Liver (tissue), 9 donors: Measurements from ENCODE around the gene APBA3. TPM values are rescaled to one million over a fixed set of nuclear protein-coding genes. Genes with fewer than 3 reads are reported as not detected.

Source experiments
- DNase-seq: peaks from one replicate; pipeline ENCODE4 v3.0.0-alpha.2; 2017; ENCODE audit warnings: low spot score
- H3K27ac ChIP-seq, 2 donors: one replicate each; pipeline ENCODE4 v1.7.0; 2013; ENCODE audit warnings: inconsistent platforms in 2 of 2, low read length in 2 of 2, control low read depth in 1 of 2, low read depth in 1 of 2, mild to moderate bottlenecking in 1 of 2
- H3K27me3 ChIP-seq, 4 donors: one replicate each; pipeline versions ENCODE4 v1.6.1 to v1.7.0; 2013; ENCODE audit warnings: low read length in 3 of 4, inconsistent platforms in 1 of 4, mild to moderate bottlenecking in 1 of 4, moderate library complexity in 1 of 4; ENCODE audit not compliant: control insufficient read depth in 4 of 4, insufficient read depth in 4 of 4
- H3K36me3 ChIP-seq, 4 donors: one replicate each; pipeline versions ENCODE4 v1.6.1 to v1.7.0; 2013; ENCODE audit warnings: low read length in 3 of 4, mild to moderate bottlenecking in 3 of 4, low read depth in 1 of 4, moderate library complexity in 1 of 4; ENCODE audit not compliant: control insufficient read depth in 4 of 4, insufficient read depth in 3 of 4
- H3K4me1 ChIP-seq, 4 donors: one replicate each; pipeline versions ENCODE4 v1.6.1 to v1.7.0; 2013; ENCODE audit warnings: low read length in 3 of 4, mild to moderate bottlenecking in 3 of 4, moderate library complexity in 1 of 4; ENCODE audit not compliant: control insufficient read depth in 4 of 4, insufficient read depth in 4 of 4
- H3K4me3 ChIP-seq, 3 donors: one replicate each; pipeline versions ENCODE4 v1.6.1 to v1.7.0; 2013; ENCODE audit warnings: low read length in 3 of 3, control low read depth in 1 of 3, low read depth in 1 of 3, mild to moderate bottlenecking in 1 of 3
- H3K9ac ChIP-seq, 2 donors: one replicate each; pipeline ENCODE4 v1.7.0; 2013; ENCODE audit warnings: low read length in 2 of 2, mild to moderate bottlenecking in 2 of 2, moderate library complexity in 2 of 2, control low read depth in 1 of 2, low read depth in 1 of 2
- H3K9me3 ChIP-seq, 4 donors: one replicate each; pipeline versions ENCODE4 v1.6.1 to v1.7.0; 2013; ENCODE audit warnings: low read length in 3 of 4; ENCODE audit not compliant: control insufficient read depth in 4 of 4
- ATF3 ChIP-seq: IDR thresholded peaks from 2 replicates; pipeline ENCODE4 v1.6.1; 2016; ENCODE audit warnings: antibody characterized with exemption
- EGR1 ChIP-seq, 2 donors: IDR thresholded peaks; 2 replicates each; pipeline ENCODE4 v1.6.1; 2016 to 2018; ENCODE audit warnings: antibody characterized with exemption in 2 of 2, low read depth in 2 of 2
- FOXA1 ChIP-seq: IDR thresholded peaks from 2 replicates; pipeline ENCODE4 v1.6.1; 2016; ENCODE audit warnings: antibody characterized with exemption
- FOXA2 ChIP-seq: IDR thresholded peaks from 2 replicates; pipeline ENCODE4 v1.6.1; 2016; ENCODE audit warnings: antibody characterized with exemption
- GABPA ChIP-seq, 2 donors: IDR thresholded peaks in 1 of 2; conservative IDR thresholded peaks in 1 of 2; 2 replicates each; pipeline ENCODE4 v1.6.1; 2016; ENCODE audit warnings: antibody characterized with exemption in 2 of 2, mild to moderate bottlenecking in 1 of 2, moderate library complexity in 1 of 2
- HNF4A ChIP-seq, 2 donors: conservative IDR thresholded peaks; 2 replicates each; pipeline ENCODE4 v1.6.1; 2016; ENCODE audit warnings: antibody characterized with exemption in 2 of 2, mild to moderate bottlenecking in 2 of 2
- HNF4G ChIP-seq: IDR thresholded peaks from 2 replicates; pipeline ENCODE4 v1.6.1; 2016; ENCODE audit warnings: antibody characterized with exemption
- JUND ChIP-seq, 2 donors: IDR thresholded peaks; 2 replicates each; pipeline ENCODE4 v1.6.1; 2016; ENCODE audit warnings: antibody characterized with exemption in 2 of 2
- NR2F2 ChIP-seq: IDR thresholded peaks from 2 replicates; pipeline ENCODE4 v1.6.1; 2016; ENCODE audit warnings: antibody characterized with exemption
- REST ChIP-seq: IDR thresholded peaks from 2 replicates; pipeline ENCODE4 v1.6.1; 2016; ENCODE audit warnings: antibody characterized with exemption, mild to moderate bottlenecking
- RXRA ChIP-seq, 2 donors: IDR thresholded peaks; 2 replicates each; pipeline ENCODE4 v1.6.1; 2017 to 2018; ENCODE audit warnings: antibody characterized with exemption in 2 of 2, mild to moderate bottlenecking in 1 of 2
- SP1 ChIP-seq: IDR thresholded peaks from 2 replicates; pipeline ENCODE4 v1.6.1; 2018; ENCODE audit warnings: antibody characterized with exemption, mild to moderate bottlenecking
- YY1 ChIP-seq: IDR thresholded peaks from 2 replicates; pipeline ENCODE4 v1.6.1; 2016; ENCODE audit warnings: antibody characterized with exemption, mild to moderate bottlenecking
- WGBS: extraction: QIAGEN DNeasy Blood & Tissue Kit; methylation state at CpG from one replicate; pipeline ENCODE4 v1.1.7; 2013; 5-methylcytosine and 5-hydroxymethylcytosine counted together
- polyA plus RNA-seq, 2 donors: library from polyadenylated mRNA; stranded (reverse) in 1 of 2; unstranded in 1 of 2; fragments of 200-250 nt in 1 of 2; fragments of >200 nt in 1 of 2; fragmentation: Nextera tagmentation in 1 of 2; extraction: Ambion mirVana in 1 of 2; gene quantifications; one replicate each; pipeline versions ENCODE4 v1.2.1 to v1.2.3, GENCODE V29; 2013 to 2015
- total RNA-seq, 2 donors: library from RNA; depleted of rRNA; stranded (reverse); fragments of >200 nt; gene quantifications; one replicate each; pipeline ENCODE4 v1.2.3, GENCODE V29; 2014
- TF ChIP-seq, protein P1 (sequence below): IDR thresholded peaks from 2 replicates; pipeline ENCODE4 v1.6.1; 2016; ENCODE audit warnings: antibody characterized with exemption
- TF ChIP-seq, protein P2 (sequence below): IDR thresholded peaks from 2 replicates; pipeline ENCODE4 v1.6.1; 2016; ENCODE audit warnings: antibody characterized with exemption
- donor health status: healthy.
- donor health status: healthy.
- donor health status: healthy.
- donor health status: healthy.
- donor health status: healthy.

Gene APBA3
- total and polyA plus RNA-seq, 4 donors = 6.4 to 24.3 (median 10.7) TPM

DNA sequence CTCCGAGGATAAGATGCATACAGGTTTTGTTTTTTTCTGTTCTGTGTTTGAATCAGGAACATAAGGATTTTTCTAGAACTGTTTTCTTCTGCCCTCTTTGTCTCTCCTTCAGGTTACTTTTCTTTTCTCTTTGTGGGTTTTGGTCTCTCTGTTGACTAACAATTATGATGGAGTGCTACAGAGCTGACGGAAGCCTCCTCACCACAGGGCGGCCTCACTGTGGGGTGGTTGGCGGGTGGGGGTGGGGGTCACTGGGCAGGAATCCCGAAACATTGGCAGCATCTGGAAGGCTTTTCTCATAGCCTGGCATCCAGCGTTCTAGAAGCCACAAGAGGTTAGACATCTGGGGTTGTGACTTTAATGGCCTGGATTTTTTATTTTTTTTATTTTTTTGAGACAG is 36.6 kb upstream of the APBA3 start:
- Histone ChIP-seq H3K4me1 (peaks cover 0 to 3% (median 0%) of the 10 kb centered on the region in 4 donors), H3K9me3 (peaks cover 0 to 5% (median 3%) of the 10 kb centered on the region in 4 donors), H3K27me3 (peaks cover 0 to 3% (median 1%) of the 10 kb centered on the region in 4 donors), H3K4me3 (no peak overlapping the region), H3K27ac (no peak overlapping the region), H3K9ac (no peak overlapping the region), H3K36me3 (no peaks in the 10 kb centered on the region)
- TF ChIP-seq NR2F2 (no peak), RXRA (IDR thresholded peaks at IDR 0.05) (no peak), SP1 (no peak)
- no peak for DNase-seq
- WGBS = 69% methylated on average over 6 of the region's 6 CpGs

- WGBS = 85% methylated on average over 2 of the region's 2 CpGs
- Histone ChIP-seq H3K9ac (no peak overlapping the region), H3K4me1 (peaks cover 0 to 3% (median 0%) of the 10 kb centered on the region in 4 donors), H3K27ac (no peak overlapping the region), H3K4me3 (no peak overlapping the region), H3K36me3 (no peaks in the 10 kb centered on the region), H3K9me3 (peaks cover 0 to 5% (median 3%) of the 10 kb centered on the region in 4 donors), H3K27me3 (no peaks in the 10 kb centered on the region)
- TF ChIP-seq HNF4G (no peak), REST (no peak)
- TF ChIP-seq, protein P1, sequence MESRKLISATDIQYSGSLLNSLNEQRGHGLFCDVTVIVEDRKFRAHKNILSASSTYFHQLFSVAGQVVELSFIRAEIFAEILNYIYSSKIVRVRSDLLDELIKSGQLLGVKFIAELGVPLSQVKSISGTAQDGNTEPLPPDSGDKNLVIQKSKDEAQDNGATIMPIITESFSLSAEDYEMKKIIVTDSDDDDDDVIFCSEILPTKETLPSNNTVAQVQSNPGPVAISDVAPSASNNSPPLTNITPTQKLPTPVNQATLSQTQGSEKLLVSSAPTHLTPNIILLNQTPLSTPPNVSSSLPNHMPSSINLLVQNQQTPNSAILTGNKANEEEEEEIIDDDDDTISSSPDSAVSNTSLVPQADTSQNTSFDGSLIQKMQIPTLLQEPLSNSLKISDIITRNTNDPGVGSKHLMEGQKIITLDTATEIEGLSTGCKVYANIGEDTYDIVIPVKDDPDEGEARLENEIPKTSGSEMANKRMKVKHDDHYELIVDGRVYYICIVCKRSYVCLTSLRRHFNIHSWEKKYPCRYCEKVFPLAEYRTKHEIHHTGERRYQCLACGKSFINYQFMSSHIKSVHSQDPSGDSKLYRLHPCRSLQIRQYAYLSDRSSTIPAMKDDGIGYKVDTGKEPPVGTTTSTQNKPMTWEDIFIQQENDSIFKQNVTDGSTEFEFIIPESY = no peak
- no peak for DNase-seq
These were observed 34.9 kb upstream of the APBA3 start for GRCh38 chr19:3796358-3796757.

DNA sequence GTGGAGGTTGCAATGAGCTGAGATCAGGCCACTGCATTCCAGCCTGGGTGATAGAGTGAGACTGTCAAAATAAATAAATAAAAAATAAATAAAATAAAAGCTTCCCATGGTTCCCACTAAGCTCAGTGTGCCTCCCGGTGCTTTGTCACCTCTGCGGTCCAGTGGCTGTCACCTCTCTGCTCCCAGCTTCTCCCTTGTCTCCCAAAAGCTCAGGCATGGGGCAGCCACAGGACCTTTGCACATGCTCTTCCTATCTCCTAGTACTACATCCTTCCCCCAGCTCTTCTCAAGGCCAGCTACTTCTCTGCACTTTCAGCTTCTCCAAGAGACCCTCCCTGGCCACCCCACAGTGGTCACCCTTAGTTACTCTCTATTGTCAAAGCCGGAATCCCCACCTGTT is 32.3 kb upstream of the APBA3 start:
- no peak overlapping the region for H3K27ac ChIP-seq
- H3K9me3 ChIP-seq = peaks cover 0 to 5% (median 3%) of the 10 kb centered on the region in 4 donors
- no peaks in the 10 kb centered on the region for H3K4me1 ChIP-seq
- no peak for TF ChIP-seq GABPA (IDR thresholded peaks at IDR 0.05 in 1 of 2, conservative IDR thresholded peaks at IDR 0.05 in 1 of 2)
- TF ChIP-seq NR2F2 = no peak
- no peak for TF ChIP-seq YY1
- TF ChIP-seq EGR1 (IDR thresholded peaks at IDR 0.05; ENCODE audit: low read depth in 2 of 2) = no peak
- TF ChIP-seq FOXA1 = no peak
- TF ChIP-seq FOXA2 = no peak
- no peak for TF ChIP-seq JUND (IDR thresholded peaks at IDR 0.05)
- TF ChIP-seq HNF4G = no peak
- no peak for TF ChIP-seq HNF4A (conservative IDR thresholded peaks at IDR 0.05)
- TF ChIP-seq ATF3 = no peak
- TF ChIP-seq, protein P2, sequence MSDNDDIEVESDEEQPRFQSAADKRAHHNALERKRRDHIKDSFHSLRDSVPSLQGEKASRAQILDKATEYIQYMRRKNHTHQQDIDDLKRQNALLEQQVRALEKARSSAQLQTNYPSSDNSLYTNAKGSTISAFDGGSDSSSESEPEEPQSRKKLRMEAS = no peak
- no peak for TF ChIP-seq RXRA (IDR thresholded peaks at IDR 0.05)
- no peak overlapping the region for H3K9ac ChIP-seq
- no peaks in the 10 kb centered on the region for H3K36me3 ChIP-seq
- no peak for DNase-seq
- H3K27me3 ChIP-seq = no peaks in the 10 kb centered on the region
- no peak overlapping the region for H3K4me3 ChIP-seq
- WGBS = 94% methylated on average over 3 of the region's 3 CpGs
